SK-N-SH (cell line): ENCODE measurements around the gene SH2D5. TPM values are rescaled to one million over a fixed set of nuclear protein-coding genes. Genes with fewer than 3 reads are reported as not detected.

Experiments used
- CTCF ChIA-PET: fragments of 300-600, 350-600 bp; formaldehyde crosslinking; extraction: SDS; loops from one replicate; lab custom pipeline; 2021; lab: Yijun Ruan, JAX
- POLR2A ChIA-PET: fragments of 350-600 bp; sonication (Branson Sonifier 250); formaldehyde crosslinking; extraction: SDS; loops from one replicate; lab custom pipeline; 2020; ENCODE audit warnings: antibody characterized with exemption, inconsistent platforms; lab: Yijun Ruan, JAX
- DNase-seq: peaks from one replicate; pipeline ENCODE4 v3.0.0; 2012
- H2AFZ ChIP-seq: fragments of 200-600 bp; sonication (generic); 2 replicates; pipeline ENCODE4 v1.8.1; 2016; ENCODE audit warnings: antibody characterized with exemption, mild to moderate bottlenecking, low read depth
- H3F3A ChIP-seq: fragments of 200-600 bp; sonication (generic); replicated peaks from 2 replicates; pipeline ENCODE3; 2016; ENCODE audit warnings: antibody characterized with exemption, mild to moderate bottlenecking; ENCODE audit not compliant: insufficient read depth
- H3K27ac ChIP-seq, 2 experiments: fragments of 200-500 bp in 1 of 2; fragments of 200-600 bp in 1 of 2; sonication (Bioruptor generic) in 1 of 2; sonication (generic), shearing (Covaris generic) in 1 of 2; 2 replicates each; pipeline versions ENCODE4 v1.5.1 to v1.6.1; 2014 to 2016; ENCODE audit warnings: low read depth in 2 of 2, inconsistent platforms in 1 of 2, low read length in 1 of 2, mild to moderate bottlenecking in 1 of 2, mixed read lengths in 1 of 2
- H3K27me3 ChIP-seq: fragments of 200-600 bp; sonication (generic), shearing (Covaris generic); 2 replicates; pipeline ENCODE4 v1.6.1; 2016; ENCODE audit warnings: mixed run types; ENCODE audit not compliant: insufficient read depth
- H3K36me3 ChIP-seq, 2 experiments: fragments of 200-500 bp in 1 of 2; fragments of 200-600 bp in 1 of 2; sonication (Bioruptor generic) in 1 of 2; sonication (generic) in 1 of 2; replicated peaks in 1 of 2; 2 replicates each; pipeline versions ENCODE3 to v1.5.1; 2014 to 2016; ENCODE audit warnings: low read length in 1 of 2, mild to moderate bottlenecking in 1 of 2; ENCODE audit not compliant: insufficient read depth in 2 of 2, control insufficient read depth in 1 of 2
- H3K4me1 ChIP-seq, 2 experiments: fragments of 200-500 bp in 1 of 2; fragments of 200-600 bp in 1 of 2; sonication (Bioruptor generic) in 1 of 2; sonication (generic), shearing (Covaris generic) in 1 of 2; 2 replicates each; pipeline versions ENCODE4 v1.5.1 to v1.6.1; 2014 to 2016; ENCODE audit warnings: low read depth in 1 of 2, low read length in 1 of 2, mixed run types in 1 of 2; ENCODE audit not compliant: insufficient read depth in 2 of 2, control insufficient read depth in 1 of 2
- H3K4me2 ChIP-seq: fragments of 200-600 bp; sonication (generic), shearing (Covaris generic); 2 replicates; pipeline ENCODE4 v1.6.1; 2017; ENCODE audit warnings: mixed run types
- H3K4me3 ChIP-seq, 2 experiments: fragments of 200-500 bp in 1 of 2; fragments of 200-600 bp in 1 of 2; sonication (Bioruptor generic) in 1 of 2; sonication (generic), shearing (Covaris generic) in 1 of 2; 2 replicates each; pipeline versions ENCODE4 v1.5.1 to v1.8.1; 2014 to 2016; ENCODE audit warnings: low read depth in 2 of 2, inconsistent platforms in 1 of 2, low read length in 1 of 2, mild to moderate bottlenecking in 1 of 2, mixed read lengths in 1 of 2, moderate library complexity in 1 of 2
- H3K79me2 ChIP-seq: fragments of 200-600 bp; sonication (generic); 2 replicates; pipeline ENCODE4 v1.8.1; 2017; ENCODE audit warnings: mild to moderate bottlenecking; ENCODE audit not compliant: insufficient read depth
- H3K9ac ChIP-seq: fragments of 200-600 bp; sonication (generic); 2 replicates; pipeline ENCODE4 v1.6.1; 2017; ENCODE audit warnings: mixed run types
- H3K9me2 ChIP-seq: fragments of 200-600 bp; sonication (generic); 2 replicates; pipeline ENCODE4 v1.6.1; 2017; ENCODE audit warnings: mixed run types
- H3K9me3 ChIP-seq: fragments of 200-600 bp; sonication (generic); 2 replicates; pipeline ENCODE4 v1.6.1; 2017; ENCODE audit warnings: mixed run types, mild to moderate bottlenecking, moderate library complexity
- H4K20me1 ChIP-seq: fragments of 200-600 bp; sonication (generic); 2 replicates; pipeline ENCODE4 v1.6.1; 2017; ENCODE audit warnings: mild to moderate bottlenecking, mixed run types; ENCODE audit not compliant: insufficient read depth
- EZH2phosphoT487 ChIP-seq: fragments of 200-600 bp; sonication (generic); IDR thresholded peaks from 2 replicates; pipeline ENCODE4 v1.6.1; 2017; ENCODE audit warnings: low read depth, mixed run types, mild to moderate bottlenecking, antibody characterized with exemption, moderate library complexity, borderline replicate concordance
- FOXM1 ChIP-seq: IDR thresholded peaks from 2 replicates; pipeline ENCODE4 v1.4.0; 2012; ENCODE audit warnings: low read depth, mild to moderate bottlenecking
- MAX ChIP-seq: IDR thresholded peaks from 2 replicates; pipeline ENCODE4 v1.4.0; 2012; ENCODE audit warnings: low read depth
- MXI1 ChIP-seq: IDR thresholded peaks from 2 replicates; pipeline ENCODE4 v1.6.1; 2012; ENCODE audit warnings: mild to moderate bottlenecking, low read depth, low read length, improper control_type of control experiment
- PBX3 ChIP-seq: IDR thresholded peaks from 2 replicates; pipeline ENCODE4; 2012
- RAD21 ChIP-seq: IDR thresholded peaks from 2 replicates; pipeline ENCODE4 v1.6.1; 2012; ENCODE audit warnings: mild to moderate bottlenecking, low read length
- TAF1 ChIP-seq: IDR thresholded peaks from 2 replicates; pipeline ENCODE4 v1.6.1; 2012; ENCODE audit warnings: low read depth, mild to moderate bottlenecking, low read length, moderate library complexity, borderline replicate concordance
- TEAD4 ChIP-seq: IDR thresholded peaks from 2 replicates; pipeline ENCODE4 v1.4.0; 2012; ENCODE audit warnings: mild to moderate bottlenecking, borderline replicate concordance; ENCODE audit not compliant: insufficient read depth
- USF1 ChIP-seq: IDR thresholded peaks from 2 replicates; pipeline ENCODE4 v1.4.0; 2012; ENCODE audit warnings: low read depth, borderline replicate concordance
- WGBS: methylation state at CpG from one replicate; pipeline ENCODE4 v1.1.6; 2017; ENCODE audit warnings: low lambda C conversion rate; 5-methylcytosine and 5-hydroxymethylcytosine counted together
- polyA plus RNA-seq, 3 experiments: library from polyadenylated mRNA; depleted of rRNA; stranded (reverse); fragments of >200 nt; gene quantifications; 2 replicates each; pipeline ENCODE4 v1.2.3, GENCODE V29; 2012

The SH2D5 gene
- polyA plus RNA-seq, 1 of the 3 experiments (the other 2 are of a cell fraction), result 6.1 TPM

GRCh38 chr1:20717452-20718342 is 14.8 kb downstream of the SH2D5 start, which contains the start of gene KIF17:
Gene KIF17, minus strand, starts transcription at chr1:20718007. Its CDS starts 301 bp downstream, at chr1:20717706.
- Histone ChIP-seq H4K20me1 (no peaks in the 10 kb centered on the region), H3K9me3 (no peaks in the 10 kb centered on the region), H3K79me2 (no peaks in the 10 kb centered on the region), H3K4me1 (peaks cover 0 to 2% of the 10 kb centered on the region in 2 experiments; a peak in 1 of 4 replicates), H3K9ac (no peak within 1 kb of the TSS), H3F3A (no peaks in the 10 kb centered on the region), H3K36me3 (no peaks in the 10 kb centered on the region), H2AFZ (peak within 1 kb of the TSS; percentile 91), H3K27me3 (no peaks in the 10 kb centered on the region), H3K27ac (no peak within 1 kb of the TSS), H3K9me2 (no peaks in the 10 kb centered on the region), H3K4me3 (peak within 1 kb of the TSS; percentile 51 to 59), H3K4me2 (peak within 1 kb of the TSS; percentile 76; the same call in 1 of the 2 replicates)
- ChIA-PET CTCF (interaction anchor here (0.6 to 2.8 kb wide), 7 partner anchors 10 to 651 kb away, joined by 3 to 12 read pairs (median 4); partner anchors contain the start of gene SH2D5), POLR2A (interaction anchor here (1.1 kb wide), 1 partner anchor 15 kb away, joined by 3 read pairs; the partner anchor contains the start of gene SH2D5)
- 28% methylated on average over 21 of the region's 112 CpGs for WGBS
- peak; percentile 93 for DNase-seq
- TF ChIP-seq TEAD4, result no peak
- no peak for TF ChIP-seq RAD21
- TF ChIP-seq MXI1, result peak; percentile 18; the same call in 1 of the 2 replicates
- TF ChIP-seq FOXM1, result no peak
- no peak for TF ChIP-seq TAF1
- TF ChIP-seq MAX, result peak; percentile 95

GRCh38 chr1:20716232-20716631 is 16.3 kb downstream of the SH2D5 start:
- no peak overlapping the region for H3K4me2 ChIP-seq
- no peak overlapping the region for H2AFZ ChIP-seq
- H3K4me3 ChIP-seq, result no peak overlapping the region
- 93% methylated on average over 13 of the region's 13 CpGs for WGBS
- CTCF ChIA-PET, result interaction anchor here (1.6 to 2.2 kb wide), 2 partner anchors 16 to 501 kb away, joined by 3 to 11 read pairs; partner anchors contain the start of gene SH2D5
- no peaks in the 10 kb centered on the region for H3K79me2 ChIP-seq
- H3K4me1 ChIP-seq, result peaks cover 0 to 7% of the 10 kb centered on the region in 2 experiments; a peak in 1 of 4 replicates
- no peaks in the 10 kb centered on the region for H3K36me3 ChIP-seq
- no peak overlapping the region for H3K27ac ChIP-seq
- POLR2A ChIA-PET, result no interaction called here
- no peaks in the 10 kb centered on the region for H3K9me2 ChIP-seq
- H3K9ac ChIP-seq, result no peak overlapping the region
- no peaks in the 10 kb centered on the region for H3F3A ChIP-seq
- H4K20me1 ChIP-seq, result no peaks in the 10 kb centered on the region
- H3K9me3 ChIP-seq, result no peaks in the 10 kb centered on the region
- DNase-seq, result no peak
- TF ChIP-seq TAF1, result no peak
- TF ChIP-seq USF1, result no peak
- no peak for TF ChIP-seq EZH2phosphoT487
- no peak for TF ChIP-seq PBX3
- no peaks in the 10 kb centered on the region for H3K27me3 ChIP-seq
